ENCODE data around the gene CARHSP1.

Gene CARHSP1

GRCh38 chr16:8814095-8814806, 54.6 kb downstream of the CARHSP1 start:
- TF ChIP-seq SPI1 (IDR thresholded peaks at IDR 0.05; ENCODE audit: borderline replicate concordance, low read depth) = no peak
- TF ChIP-seq POLR2AphosphoS5 (IDR thresholded peaks at IDR 0.05; ENCODE audit: low read depth) = no peak
- no peak for TF ChIP-seq REST (IDR thresholded peaks at IDR 0.05; ENCODE audit: insufficient replicate concordance, low read depth)
- TF ChIP-seq GABPA (IDR thresholded peaks at IDR 0.05; ENCODE audit: low read depth) = no peak
- TF ChIP-seq CTCF (IDR thresholded peaks at IDR 0.05; ENCODE audit: insufficient read depth, low read length) = no peak
- no peak overlapping the region for H3K27ac ChIP-seq (replicated peaks)
- DNase-seq (ENCODE audit: low read depth in 1 of 2, low spot score in 1 of 2) = no peak
- H3K4me3 ChIP-seq (replicated peaks; ENCODE audit: insufficient read depth, low read length) = no peak overlapping the region
- H3K27me3 ChIP-seq (ENCODE audit: insufficient read depth, poor library complexity, severe bottlenecking) = no peaks in the 10 kb centered on the region

- no peak for TF ChIP-seq CTCF (IDR thresholded peaks at IDR 0.05; ENCODE audit: insufficient read depth, low read length)
- TF ChIP-seq GABPA (IDR thresholded peaks at IDR 0.05; ENCODE audit: low read depth) = no peak
- TF ChIP-seq POLR2AphosphoS5 (IDR thresholded peaks at IDR 0.05; ENCODE audit: low read depth) = no peak
- no peak for TF ChIP-seq REST (IDR thresholded peaks at IDR 0.05; ENCODE audit: insufficient replicate concordance, low read depth)
- TF ChIP-seq SPI1 (IDR thresholded peaks at IDR 0.05; ENCODE audit: borderline replicate concordance, low read depth) = no peak
- Histone ChIP-seq H3K27me3 (ENCODE audit: insufficient read depth, poor library complexity, severe bottlenecking) (no peaks in the 10 kb centered on the region), H3K27ac (replicated peaks) (no peak overlapping the region), H3K4me3 (replicated peaks; ENCODE audit: insufficient read depth, low read length) (no peak overlapping the region)
- no peak for DNase-seq (ENCODE audit: low read depth in 1 of 2, low spot score in 1 of 2)
These were observed 56.5 kb downstream of the CARHSP1 start for GRCh38 chr16:8812162-8812843.

- TF ChIP-seq POLR2AphosphoS5 (IDR thresholded peaks at IDR 0.05; ENCODE audit: low read depth) (no peak), REST (IDR thresholded peaks at IDR 0.05; ENCODE audit: insufficient replicate concordance, low read depth) (no peak)
- Histone ChIP-seq H3K4me3 (replicated peaks; ENCODE audit: insufficient read depth, low read length) (no peak overlapping the region), H3K27ac (replicated peaks) (no peak overlapping the region), H3K27me3 (ENCODE audit: insufficient read depth, poor library complexity, severe bottlenecking) (no peaks in the 10 kb centered on the region)
- DNase-seq (ENCODE audit: low read depth in 1 of 2, low spot score in 1 of 2) = no peak
These were observed 60.0 kb downstream of the CARHSP1 start for GRCh38 chr16:8808613-8809353.

Data from HL-60 (cell line).